Fibroblast of villous mesenchyme (primary cell): Measurements from ENCODE around the gene B4GALT6. TPM values are rescaled to one million over a fixed set of nuclear protein-coding genes. Genes with fewer than 3 reads are reported as not detected.
A peak's percentile ranks its signal among the peaks of the same experiment; 100 is the strongest.

Experiments used
- DNase-seq: peaks from one replicate; pipeline ENCODE4 v3.0.0-alpha.2; 2010; ENCODE audit warnings: low read depth
- H3K4me3 ChIP-seq: 2 replicates; pipeline ENCODE4 v1.5.1; 2011; ENCODE audit warnings: low read depth, mild to moderate bottlenecking, low read length
- total RNA-seq: library from RNA; depleted of rRNA; stranded (reverse); fragments of >200 nt; gene quantifications from 2 replicates; pipeline ENCODE4 v1.2.3, GENCODE V29; 2012
- TF ChIP-seq, protein P1 (sequence below): IDR thresholded peaks from 2 replicates; pipeline ENCODE4 v1.5.1; 2012; ENCODE audit warnings: low read depth, mild to moderate bottlenecking, low read length; ENCODE audit not compliant: insufficient read depth

The B4GALT6 gene
- total RNA-seq, 1 donor = 8.6 TPM

DNA sequence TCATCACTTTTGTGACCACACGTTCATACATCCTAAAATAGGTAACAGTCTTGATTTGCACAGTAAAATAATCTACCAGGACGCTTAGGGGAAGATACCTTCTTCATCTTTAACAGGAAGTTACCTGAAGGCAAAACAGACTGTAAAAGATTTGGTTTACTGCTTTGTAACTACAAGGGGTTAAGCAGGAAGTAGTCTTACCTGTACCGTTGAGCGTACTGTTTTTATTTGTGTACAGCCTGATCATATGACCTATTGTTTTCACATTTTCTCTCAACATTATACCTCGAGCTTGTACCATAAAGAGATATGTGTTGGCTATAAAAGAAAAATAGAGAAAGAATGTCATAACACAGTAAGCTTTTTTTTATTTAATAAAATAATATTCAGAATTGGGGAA lies 18.3 kb downstream of the B4GALT6 start:
- no peak overlapping the region for H3K4me3 ChIP-seq
- no peak for DNase-seq
- TF ChIP-seq, protein P1, sequence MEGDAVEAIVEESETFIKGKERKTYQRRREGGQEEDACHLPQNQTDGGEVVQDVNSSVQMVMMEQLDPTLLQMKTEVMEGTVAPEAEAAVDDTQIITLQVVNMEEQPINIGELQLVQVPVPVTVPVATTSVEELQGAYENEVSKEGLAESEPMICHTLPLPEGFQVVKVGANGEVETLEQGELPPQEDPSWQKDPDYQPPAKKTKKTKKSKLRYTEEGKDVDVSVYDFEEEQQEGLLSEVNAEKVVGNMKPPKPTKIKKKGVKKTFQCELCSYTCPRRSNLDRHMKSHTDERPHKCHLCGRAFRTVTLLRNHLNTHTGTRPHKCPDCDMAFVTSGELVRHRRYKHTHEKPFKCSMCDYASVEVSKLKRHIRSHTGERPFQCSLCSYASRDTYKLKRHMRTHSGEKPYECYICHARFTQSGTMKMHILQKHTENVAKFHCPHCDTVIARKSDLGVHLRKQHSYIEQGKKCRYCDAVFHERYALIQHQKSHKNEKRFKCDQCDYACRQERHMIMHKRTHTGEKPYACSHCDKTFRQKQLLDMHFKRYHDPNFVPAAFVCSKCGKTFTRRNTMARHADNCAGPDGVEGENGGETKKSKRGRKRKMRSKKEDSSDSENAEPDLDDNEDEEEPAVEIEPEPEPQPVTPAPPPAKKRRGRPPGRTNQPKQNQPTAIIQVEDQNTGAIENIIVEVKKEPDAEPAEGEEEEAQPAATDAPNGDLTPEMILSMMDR = no peak

DNA sequence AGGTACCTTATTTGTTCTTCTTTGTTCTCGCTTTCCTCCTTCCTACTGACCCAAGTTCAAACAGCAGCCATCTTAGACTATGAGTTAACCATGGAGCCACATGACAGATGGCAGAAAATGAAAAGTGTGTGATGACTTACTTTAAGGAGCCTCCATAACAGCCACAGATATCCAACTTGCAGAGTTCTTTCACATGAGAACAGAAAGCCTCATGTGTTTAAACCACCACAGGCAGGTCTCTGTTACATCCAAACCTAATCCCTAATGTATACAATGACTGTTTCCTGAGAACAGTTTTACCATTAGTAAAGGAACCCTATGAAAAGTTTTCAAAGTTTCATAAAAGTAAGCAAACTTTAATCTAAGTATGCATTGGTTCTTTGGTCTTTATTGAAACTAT lies 20.3 kb downstream of the B4GALT6 start:
- peak; percentile 85 for DNase-seq

DNA sequence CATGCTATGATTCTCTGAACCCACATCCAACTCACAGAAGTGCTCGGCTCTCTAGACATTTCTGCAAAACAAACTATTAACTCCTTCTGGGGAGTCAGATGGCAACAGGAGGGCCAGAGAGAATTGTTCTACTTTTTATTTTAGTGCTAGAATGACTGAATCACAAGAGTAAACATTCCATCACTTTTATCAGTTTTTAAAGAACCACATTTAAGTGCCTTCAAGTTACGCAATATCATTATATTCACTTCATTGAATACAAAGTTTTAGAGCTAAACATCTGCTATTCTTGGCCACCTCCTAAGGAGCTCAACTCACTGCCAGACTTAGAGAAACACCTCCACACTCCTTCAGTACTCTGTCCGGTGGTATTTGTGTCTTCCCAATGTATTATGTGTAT lies 22.4 kb downstream of the B4GALT6 start:
- TF ChIP-seq, protein P1 = no peak
- H3K4me3 ChIP-seq = no peak overlapping the region
- peak; percentile 80 for DNase-seq

More for the DNA sequence above, 20.3 kb downstream of the B4GALT6 start:
- H3K4me3 ChIP-seq = no peak overlapping the region
- TF ChIP-seq, protein P1 = no peak

DNA sequence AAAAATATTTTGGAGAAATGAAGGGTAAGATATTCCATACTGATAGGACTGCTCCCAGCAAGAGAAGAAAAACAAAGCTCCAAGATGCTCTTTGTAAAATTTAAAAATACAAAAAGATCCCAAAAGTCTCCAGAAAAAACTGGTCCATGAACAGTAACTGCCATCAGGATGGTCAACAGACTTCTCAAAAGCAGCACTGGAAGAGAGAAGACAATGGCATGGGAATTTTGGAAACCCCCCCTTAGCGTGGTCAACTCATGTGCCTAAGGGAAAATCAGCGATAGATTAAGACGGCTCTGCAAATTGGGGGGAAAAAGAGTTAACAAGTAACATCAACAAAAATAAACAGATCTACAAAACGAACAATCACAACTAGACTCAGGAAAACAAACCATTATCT lies 23.6 kb downstream of the B4GALT6 start:
- H3K4me3 ChIP-seq = no peak overlapping the region
- TF ChIP-seq, protein P1 = no peak
- DNase-seq = no peak

DNA sequence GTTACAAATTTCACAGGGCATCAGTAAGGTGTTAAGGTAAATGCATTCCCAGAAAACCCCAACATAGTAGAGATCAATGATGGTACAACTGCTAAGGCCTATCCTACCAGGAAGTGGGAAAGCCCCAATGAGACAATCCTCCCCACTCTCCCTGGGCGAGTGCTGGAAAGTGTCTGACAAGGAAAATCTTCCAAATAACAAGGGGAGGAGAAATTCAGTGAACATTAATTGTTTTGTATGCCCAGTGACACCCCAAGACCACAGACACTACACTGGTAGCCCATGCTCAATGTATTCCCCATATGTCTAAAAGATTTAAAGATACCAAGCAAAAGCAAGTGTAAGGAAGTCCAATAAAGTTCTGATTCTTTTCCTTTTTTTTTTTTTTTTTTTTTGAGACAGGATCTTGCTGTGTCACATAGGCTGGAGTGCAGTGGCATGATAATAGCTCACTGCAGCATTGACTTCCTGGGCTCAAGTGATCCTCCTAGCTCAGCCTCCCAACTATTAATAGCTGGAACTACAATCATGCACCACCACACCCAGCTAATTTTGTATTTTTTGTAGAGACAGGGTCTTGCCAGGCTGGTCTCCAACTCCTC lies 24.7 kb downstream of the B4GALT6 start:
- DNase-seq = no peak
- TF ChIP-seq, protein P1 = no peak

DNA sequence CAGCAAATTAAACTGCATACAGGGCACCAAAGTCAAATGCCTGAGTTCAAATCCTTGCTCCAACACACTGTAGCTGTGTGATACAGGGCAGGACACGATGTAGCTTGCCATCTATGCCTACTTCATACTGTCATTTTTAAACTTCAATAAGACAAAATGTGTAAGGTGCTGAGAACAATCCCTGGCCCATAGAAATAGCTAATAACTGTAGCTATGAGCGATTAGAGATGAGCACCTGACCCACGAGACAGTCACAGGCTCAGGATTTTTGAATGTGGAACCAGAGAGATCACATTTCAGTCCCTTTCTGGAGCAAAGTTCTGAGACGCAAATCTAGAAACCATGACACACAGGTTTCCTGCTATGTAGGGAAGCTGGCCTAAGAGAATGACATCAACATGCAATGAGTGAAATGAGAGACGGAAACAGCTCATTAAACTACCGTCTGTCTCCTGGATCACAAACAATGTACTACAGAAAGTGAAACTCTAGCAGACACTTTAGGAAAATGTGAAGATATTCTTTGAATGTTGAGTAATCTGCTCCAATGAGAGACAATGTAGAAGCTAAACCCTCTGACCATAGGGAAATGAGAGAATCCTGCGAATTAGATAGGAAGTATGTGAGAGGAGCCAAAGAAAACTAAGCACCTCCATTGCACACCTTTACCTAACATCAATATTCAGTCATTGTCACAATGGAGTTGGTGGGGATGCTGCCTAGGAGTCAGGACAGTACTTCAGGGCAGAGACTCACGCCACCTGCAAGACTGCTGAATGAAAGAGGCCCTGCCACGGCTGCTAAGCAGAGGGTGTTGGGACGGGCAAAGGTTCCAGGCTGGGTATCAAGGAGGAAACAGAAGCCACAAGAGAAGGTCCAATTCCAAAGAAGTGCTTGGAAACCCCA lies 25.5 kb downstream of the B4GALT6 start:
- TF ChIP-seq, protein P1 = no peak
- no peak for DNase-seq
- no peak overlapping the region for H3K4me3 ChIP-seq

More for the DNA sequence above, 24.7 kb downstream of the B4GALT6 start:
- no peak overlapping the region for H3K4me3 ChIP-seq
